Cardiac fibroblast (primary cell): ENCODE results near the gene TNFAIP8.

Experiments
- DNase-seq, 2 donors: peaks; one replicate each; pipeline versions ENCODE4 v3.0.0 to v3.0.0-alpha.2; 2010; ENCODE audit warnings: low read depth in 2 of 2
- H3K4me3 ChIP-seq, 2 donors: replicated peaks in 1 of 2; 1 replicate in 1 of 2; 2 replicates in 1 of 2; pipeline ENCODE4 v1.5.1; 2011; ENCODE audit warnings: low read depth in 2 of 2, low read length in 2 of 2, mild to moderate bottlenecking in 2 of 2, moderate library complexity in 1 of 2
- TF ChIP-seq, protein P1 (sequence below): IDR thresholded peaks from one replicate; pipeline ENCODE4 v1.5.1; 2011; ENCODE audit warnings: low read depth, mild to moderate bottlenecking, low read length, inconsistent platforms

TNFAIP8 gene

DNA sequence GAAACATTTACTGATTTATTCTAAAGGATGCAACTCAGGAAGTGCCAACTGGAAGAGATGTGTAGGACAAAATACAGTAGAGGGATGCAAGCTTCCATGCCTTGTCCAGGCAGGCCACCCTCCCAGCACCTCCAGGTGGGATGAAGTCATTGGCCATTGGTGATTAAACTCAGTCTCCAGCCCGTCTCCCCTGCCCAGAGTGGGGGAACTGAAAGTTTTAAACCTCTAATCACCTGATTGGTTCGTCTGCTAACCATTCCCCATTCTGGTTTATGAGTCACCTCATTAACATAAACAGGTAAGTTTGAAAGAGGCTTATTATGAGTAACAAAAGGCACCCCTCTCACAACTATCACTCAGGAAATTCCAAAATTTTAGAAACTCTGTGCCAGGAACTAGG, 8.1 kb downstream of the TNFAIP8 start:
- no peak overlapping the region for H3K4me3 ChIP-seq
- DNase-seq: no peak
- TF ChIP-seq, protein P1, sequence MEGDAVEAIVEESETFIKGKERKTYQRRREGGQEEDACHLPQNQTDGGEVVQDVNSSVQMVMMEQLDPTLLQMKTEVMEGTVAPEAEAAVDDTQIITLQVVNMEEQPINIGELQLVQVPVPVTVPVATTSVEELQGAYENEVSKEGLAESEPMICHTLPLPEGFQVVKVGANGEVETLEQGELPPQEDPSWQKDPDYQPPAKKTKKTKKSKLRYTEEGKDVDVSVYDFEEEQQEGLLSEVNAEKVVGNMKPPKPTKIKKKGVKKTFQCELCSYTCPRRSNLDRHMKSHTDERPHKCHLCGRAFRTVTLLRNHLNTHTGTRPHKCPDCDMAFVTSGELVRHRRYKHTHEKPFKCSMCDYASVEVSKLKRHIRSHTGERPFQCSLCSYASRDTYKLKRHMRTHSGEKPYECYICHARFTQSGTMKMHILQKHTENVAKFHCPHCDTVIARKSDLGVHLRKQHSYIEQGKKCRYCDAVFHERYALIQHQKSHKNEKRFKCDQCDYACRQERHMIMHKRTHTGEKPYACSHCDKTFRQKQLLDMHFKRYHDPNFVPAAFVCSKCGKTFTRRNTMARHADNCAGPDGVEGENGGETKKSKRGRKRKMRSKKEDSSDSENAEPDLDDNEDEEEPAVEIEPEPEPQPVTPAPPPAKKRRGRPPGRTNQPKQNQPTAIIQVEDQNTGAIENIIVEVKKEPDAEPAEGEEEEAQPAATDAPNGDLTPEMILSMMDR: no peak

DNA sequence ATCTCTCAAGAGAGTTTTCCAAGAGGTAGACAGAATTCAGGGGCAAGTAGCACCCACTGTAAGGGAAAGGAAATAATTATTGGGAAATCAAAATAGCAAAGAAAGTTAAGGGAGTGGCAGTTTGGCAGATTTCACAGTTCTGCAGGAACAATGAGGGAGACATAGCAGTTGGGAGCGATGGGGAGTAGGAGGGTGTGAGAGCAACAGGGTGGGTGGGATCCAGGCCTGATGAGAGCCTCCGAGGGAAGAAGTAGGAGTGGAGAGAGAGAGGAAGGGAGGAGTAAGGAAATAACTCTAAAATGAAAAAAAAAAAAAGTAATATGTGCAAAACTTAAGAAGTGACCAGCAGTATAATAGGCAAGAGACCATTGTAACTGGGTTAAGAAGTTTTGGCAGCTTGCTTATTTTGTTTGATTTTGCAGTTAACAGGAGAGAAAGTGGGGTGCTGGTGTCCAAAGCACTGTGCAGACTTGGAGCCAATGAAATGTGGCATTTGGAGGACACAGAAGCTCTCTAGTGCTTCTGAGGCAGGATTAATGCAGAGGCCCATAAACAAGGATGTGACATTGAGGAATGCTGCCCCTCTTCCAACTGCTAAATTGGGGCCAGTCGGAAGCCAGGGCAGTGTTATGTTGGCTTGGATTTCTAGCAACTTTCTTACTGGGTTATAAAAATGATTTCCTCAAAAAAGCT, 10.2 kb downstream of the TNFAIP8 start:
- DNase-seq: peak in 1 of 2 donors; percentile 56
- TF ChIP-seq, protein P1: no peak
- no peak overlapping the region for H3K4me3 ChIP-seq

- no peak for DNase-seq
- TF ChIP-seq, protein P1: no peak
- no peak overlapping the region for H3K4me3 ChIP-seq
These were observed 10.7 kb downstream of the TNFAIP8 start for GRCh38 chr5:119366540-119366881.

- H3K4me3 ChIP-seq: no peak overlapping the region
- TF ChIP-seq, protein P1: no peak
- peak; percentile 60 to 75 for DNase-seq
These were observed 11.9 kb downstream of the TNFAIP8 start for GRCh38 chr5:119367502-119368237.

DNA sequence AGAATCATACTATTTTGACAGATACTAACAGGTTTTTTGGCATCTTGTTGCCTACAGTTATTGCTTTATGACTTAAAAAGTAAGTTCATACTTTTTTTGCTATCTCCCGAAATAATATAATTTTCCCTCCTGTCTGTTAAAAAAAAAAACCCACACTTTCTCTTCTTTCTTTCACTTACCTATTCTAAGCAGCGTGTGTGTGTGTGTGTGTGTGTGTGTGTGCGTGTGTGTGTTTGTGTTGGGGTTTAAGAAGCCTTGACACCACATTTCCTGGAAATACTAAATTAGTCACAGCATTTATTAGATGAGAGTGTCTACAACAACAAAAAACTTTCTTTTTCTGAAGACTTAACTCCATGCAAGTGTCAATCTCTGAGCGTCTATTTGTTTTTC, 12.4 kb downstream of the TNFAIP8 start:
- TF ChIP-seq, protein P1: no peak
- no peak overlapping the region for H3K4me3 ChIP-seq
- no peak for DNase-seq

DNA sequence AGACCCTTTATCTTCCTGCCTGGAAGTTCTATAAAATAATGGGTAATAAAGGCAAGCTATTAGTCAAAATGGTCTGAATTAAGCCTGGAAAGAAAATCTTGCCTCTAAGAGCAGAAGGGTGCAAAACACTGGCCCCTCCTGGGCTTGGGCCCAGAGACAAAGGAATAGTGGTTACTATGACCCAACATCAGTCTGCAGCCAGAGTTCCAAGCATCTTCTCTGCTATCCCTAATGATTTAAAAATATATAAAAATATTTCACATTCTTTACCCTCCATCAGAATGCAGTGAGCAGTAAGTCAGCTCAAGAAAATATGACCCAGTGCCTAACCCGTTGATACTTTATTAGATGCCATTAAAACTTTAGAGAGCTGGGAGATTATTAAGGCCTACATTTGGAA, 14.7 kb downstream of the TNFAIP8 start:
- no peak overlapping the region for H3K4me3 ChIP-seq
- TF ChIP-seq, protein P1: no peak
- no peak for DNase-seq
